IMR-90 (cell line): Measurements from ENCODE around the gene CDH26. TPM values are rescaled to one million over a fixed set of nuclear protein-coding genes. Genes with fewer than 3 reads are reported as not detected.

ENCODE experiments used
- ATAC-seq: fragments of 200-7000 bp; cut with Tn5 transposase; 2 replicates; pipeline ENCODE4 v1.9.1; 2020; ENCODE audit warnings: low read depth, mild to moderate bottlenecking, moderate library complexity
- BruUV-seq: library from RNA; stranded (reverse); fragments of 400-500 nt; replicated peaks from 2 replicates; lab custom pipeline; 2021; lab: Mats Ljungman, UMichigan
- CTCF ChIA-PET: fragments of 300-600 bp; formaldehyde crosslinking; extraction: SDS; loops from one replicate; lab custom pipeline; 2021; ENCODE audit warnings: antibody characterized with exemption; lab: Yijun Ruan, JAX
- POLR2A ChIA-PET: fragments of 300-600 bp; sonication (Branson Sonifier 250); formaldehyde crosslinking; loops from one replicate; lab custom pipeline; 2022; ENCODE audit warnings: antibody characterized with exemption; ENCODE audit not compliant: unreplicated experiment; lab: Charles Lee
- DNase-seq: peaks from one replicate; pipeline ENCODE4 v3.0.0; 2013
- H2AFZ ChIP-seq: replicated peaks from 2 replicates; pipeline ENCODE3; 2013; ENCODE audit warnings: low read length, mild to moderate bottlenecking; ENCODE audit not compliant: poor library complexity
- H2AK5ac ChIP-seq: 2 replicates; pipeline ENCODE4 v1.6.1; 2013; ENCODE audit warnings: low read depth, low read length, inconsistent platforms
- H2AK9ac ChIP-seq: replicated peaks from 2 replicates; pipeline ENCODE3; 2013; ENCODE audit warnings: mild to moderate bottlenecking, low read depth, low read length, moderate library complexity; ENCODE audit not compliant: poor library complexity
- H2BK120ac ChIP-seq: 2 replicates; pipeline ENCODE4 v1.6.1; 2013; ENCODE audit warnings: low read depth, low read length, inconsistent platforms
- H2BK15ac ChIP-seq: 3 replicates; pipeline ENCODE4 v1.6.1; 2013; ENCODE audit warnings: low read depth, low read length, inconsistent platforms
- H2BK20ac ChIP-seq: 2 replicates; pipeline ENCODE4 v1.6.1; 2013; ENCODE audit warnings: low read depth, mild to moderate bottlenecking, inconsistent platforms, low read length, moderate library complexity
- H2BK5ac ChIP-seq: 2 replicates; pipeline ENCODE4 v1.6.1; 2013; ENCODE audit warnings: mild to moderate bottlenecking, low read depth, low read length, inconsistent platforms; ENCODE audit not compliant: poor library complexity, severe bottlenecking
- H3K14ac ChIP-seq: replicated peaks from 2 replicates; pipeline ENCODE4 v1.6.1; 2013; ENCODE audit warnings: low read depth, low read length, inconsistent platforms
- H3K18ac ChIP-seq: 2 replicates; pipeline ENCODE4 v1.6.1; 2013; ENCODE audit warnings: low read depth, low read length, control low read depth
- H3K23ac ChIP-seq: 2 replicates; pipeline ENCODE4 v1.6.1; 2013; ENCODE audit warnings: low read depth, low read length, inconsistent platforms
- H3K27ac ChIP-seq: 2 replicates; pipeline ENCODE4 v1.5.1; 2013; ENCODE audit warnings: mild to moderate bottlenecking, control low read depth, low read length; ENCODE audit not compliant: insufficient read depth
- H3K27me3 ChIP-seq: 2 replicates; pipeline ENCODE4 v1.6.1; 2013; ENCODE audit warnings: low read length; ENCODE audit not compliant: control insufficient read depth, insufficient read depth
- H3K36me3 ChIP-seq: 2 replicates; pipeline ENCODE4 v1.6.1; 2013; ENCODE audit warnings: low read length, mixed read lengths; ENCODE audit not compliant: control insufficient read depth, insufficient read depth
- H3K4ac ChIP-seq: 2 replicates; pipeline ENCODE4 v1.6.1; 2013; ENCODE audit warnings: low read depth, low read length, inconsistent platforms
- H3K4me1 ChIP-seq: 2 replicates; pipeline ENCODE4 v1.6.1; 2013; ENCODE audit warnings: low read length, mixed read lengths; ENCODE audit not compliant: control insufficient read depth, insufficient read depth
- H3K4me2 ChIP-seq: 2 replicates; pipeline ENCODE4 v1.6.1; 2013; ENCODE audit warnings: low read depth, mild to moderate bottlenecking, control low read depth, low read length, moderate library complexity
- H3K4me3 ChIP-seq: 2 replicates; pipeline ENCODE4 v1.5.1; 2013; ENCODE audit warnings: low read depth, mild to moderate bottlenecking, control low read depth, low read length, moderate library complexity; ENCODE audit not compliant: insufficient read depth
- H3K56ac ChIP-seq: 2 replicates; pipeline ENCODE4 v1.6.1; 2013; ENCODE audit warnings: low read length, inconsistent platforms; ENCODE audit not compliant: insufficient read depth; ENCODE audit errors: extremely low read depth
- H3K79me1 ChIP-seq, 2 experiments: 2 replicates each; pipeline ENCODE4 v1.6.1; 2013; ENCODE audit warnings: low read length in 2 of 2, inconsistent platforms in 1 of 2, low read depth in 1 of 2
- H3K9ac ChIP-seq: 2 replicates; pipeline ENCODE4 v1.6.1; 2013; ENCODE audit warnings: low read depth, low read length, control low read depth
- H3K9me1 ChIP-seq: 2 replicates; pipeline ENCODE4 v1.6.1; 2013; ENCODE audit warnings: low read length, inconsistent platforms; ENCODE audit not compliant: insufficient read depth
- H3K9me3 ChIP-seq: 2 replicates; pipeline ENCODE4 v1.6.1; 2013; ENCODE audit warnings: low read length; ENCODE audit not compliant: control insufficient read depth, insufficient read depth
- H4K20me1 ChIP-seq: 2 replicates; pipeline ENCODE4 v1.6.1; 2013; ENCODE audit warnings: low read length, inconsistent platforms; ENCODE audit not compliant: insufficient read depth
- H4K5ac ChIP-seq: 2 replicates; pipeline ENCODE4 v1.6.1; 2013; ENCODE audit warnings: mild to moderate bottlenecking, low read depth, low read length, control low read depth
- H4K8ac ChIP-seq, 2 experiments: 2 replicates each; pipeline ENCODE4 v1.6.1; 2013; ENCODE audit warnings: low read depth in 2 of 2, low read length in 2 of 2, control low read depth in 1 of 2, inconsistent platforms in 1 of 2
- H4K91ac ChIP-seq: 2 replicates; pipeline ENCODE4 v1.6.1; 2013; ENCODE audit warnings: low read depth, low read length, inconsistent platforms; ENCODE audit not compliant: insufficient read depth
- BHLHE40 ChIP-seq: fragments of 150-350 bp; IDR thresholded peaks from 2 replicates; pipeline ENCODE4 v1.6.1; 2016; ENCODE audit warnings: mild to moderate bottlenecking, low read depth, low read length
- CEBPB ChIP-seq: IDR thresholded peaks from 2 replicates; pipeline ENCODE4 v1.6.1; 2012; ENCODE audit warnings: low read depth, low read length, improper control_type of control experiment
- CHD1 ChIP-seq: IDR thresholded peaks from 2 replicates; pipeline ENCODE4 v1.6.1; 2012; ENCODE audit warnings: low read depth, low read length, improper control_type of control experiment
- CTCF ChIP-seq: conservative IDR thresholded peaks from 2 replicates; pipeline ENCODE4 v1.5.1; 2012; ENCODE audit warnings: mild to moderate bottlenecking, low read depth, low read length, improper control_type of control experiment
- ELK1 ChIP-seq: fragments of 150-350 bp; IDR thresholded peaks from 2 replicates; pipeline ENCODE4 v1.6.1; 2016; ENCODE audit warnings: low read depth, mild to moderate bottlenecking, low read length, moderate library complexity, borderline replicate concordance
- FOS ChIP-seq: fragments of 150-350 bp; IDR thresholded peaks from 2 replicates; pipeline ENCODE4 v1.6.1; 2016; ENCODE audit warnings: low read depth, low read length
- MAFK ChIP-seq: IDR thresholded peaks from 2 replicates; pipeline ENCODE4 v1.6.1; 2012; ENCODE audit warnings: low read depth, low read length, improper control_type of control experiment
- MXI1 ChIP-seq: IDR thresholded peaks from 2 replicates; pipeline ENCODE4 v1.6.1; 2012; ENCODE audit warnings: low read depth, mild to moderate bottlenecking, low read length, moderate library complexity, borderline replicate concordance
- NFE2L2 ChIP-seq: fragments of 150-350 bp; IDR thresholded peaks from 2 replicates; pipeline ENCODE4 v1.6.1; 2016; ENCODE audit warnings: low read depth, mild to moderate bottlenecking, low read length
- POLR2A ChIP-seq: IDR thresholded peaks from 2 replicates; pipeline ENCODE4 v1.6.1; 2012; ENCODE audit warnings: mild to moderate bottlenecking, low read depth, low read length
- RAD21 ChIP-seq: IDR thresholded peaks from 2 replicates; pipeline ENCODE4 v1.6.1; 2012; ENCODE audit warnings: low read length, improper control_type of control experiment
- RCOR1 ChIP-seq: IDR thresholded peaks from 2 replicates; pipeline ENCODE4 v1.6.1; 2012; ENCODE audit warnings: mild to moderate bottlenecking, low read length, improper control_type of control experiment; ENCODE audit not compliant: insufficient replicate concordance
- RFX5 ChIP-seq: IDR thresholded peaks from 2 replicates; pipeline ENCODE4 v1.8.0; 2012; ENCODE audit warnings: low read depth, mild to moderate bottlenecking, low read length, moderate library complexity
- SMC3 ChIP-seq: fragments of 150-350 bp; IDR thresholded peaks from 2 replicates; pipeline ENCODE4 v1.6.1; 2016; ENCODE audit warnings: low read depth, mild to moderate bottlenecking, antibody characterized with exemption, low read length, moderate library complexity
- WGBS, 2 experiments: methylation state at CpG; one replicate each; pipeline versions ENCODE4 v1.1.5 to v1.1.7; 2013; ENCODE audit warnings: missing lambda C conversion rate in 2 of 2; ENCODE audit not compliant: insufficient read length in 1 of 2; ENCODE audit errors: extremely low coverage in 2 of 2; 5-methylcytosine and 5-hydroxymethylcytosine counted together
- dilution Hi-C: fragments of 300-500 bp; cut with HindIII; formaldehyde crosslinking; loops from one replicate; pipeline ENCODE4 v1.14.3; 2018; ENCODE audit warnings: low sequenced_read_pairs; ENCODE audit not compliant: unreplicated experiment
- in situ Hi-C: fragments of 300-500 bp; cut with MboI; formaldehyde crosslinking; loops from 3 replicates; pipeline ENCODE4 v1.14.3; 2019; ENCODE audit warnings: low sequenced_read_pairs, inconsistent platforms, mixed read lengths
- intact Hi-C: fragments of 100-400 bp; cut with micrococcal nuclease; formaldehyde crosslinking; loops from 2 replicates; pipeline ENCODE4 v1.10.0; 2022
- polyA plus RNA-seq, 3 experiments: library from polyadenylated mRNA; depleted of rRNA; stranded (reverse); fragments of >200 nt; gene quantifications; 2 replicates each; pipeline ENCODE4 v1.2.3, GENCODE V29; 2012; ENCODE audit warnings: low replicate concordance in 1 of 3
- total RNA-seq: library from RNA; depleted of rRNA; stranded (reverse); fragments of >200 nt; gene quantifications from 2 replicates; pipeline ENCODE4 v1.2.3, GENCODE V29; 2012

CDH26 gene
- total and polyA plus RNA-seq, 2 of the 4 experiments (the other 2 are of a cell fraction), result not detected

- TF ChIP-seq RAD21, result no peak
Observed at GRCh38 chr20:60053125-60053817, 95.0 kb downstream of the CDH26 start (continued).

DNA sequence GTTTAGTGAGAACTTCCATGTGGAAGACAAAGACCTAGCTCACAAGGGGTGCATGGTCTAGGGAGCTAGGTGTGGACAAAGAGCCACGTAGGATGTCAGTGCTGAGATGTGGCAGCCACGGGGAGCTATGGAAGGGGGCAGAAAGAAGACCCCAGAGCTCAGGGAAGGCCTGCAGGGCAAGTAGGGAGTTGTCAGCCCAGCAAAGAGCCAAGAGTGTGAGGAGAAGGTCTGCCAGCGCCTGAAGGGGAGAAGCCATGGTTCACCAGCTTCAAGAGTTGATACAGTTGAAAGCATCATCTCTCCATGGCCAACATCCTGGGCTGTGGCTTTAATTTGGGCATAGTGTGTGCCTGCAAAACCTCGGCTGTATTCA, 95.6 kb downstream of the CDH26 start:
- intact Hi-C loops (loop anchor here (10.0 kb wide), 2 partner anchors 1061 to 1201 kb away; partner anchors contain the start of gene CDH4), in situ Hi-C loops (loop anchor here (25.0 kb wide), 2 partner anchors 1183 to 1833 kb away; no protein-coding TSS in a partner anchor), dilution Hi-C loops (no loop called here)
- Histone ChIP-seq H4K91ac (no peak overlapping the region), H3K4ac (no peak overlapping the region; the same call in 1 of the 2 replicates), H3K27ac (no peak overlapping the region), H2AK5ac (no peak overlapping the region), H3K4me2 (no peak overlapping the region), H3K27me3 (peaks cover 9% of the 10 kb centered on the region), H2BK5ac (no peak overlapping the region), H3K9me1 (peaks cover 4% of the 10 kb centered on the region; the same call in 1 of the 2 replicates), H3K9ac (no peak overlapping the region), H2BK15ac (no peak overlapping the region), H2BK120ac (peak overlapping the region; percentile 15; the same call in 1 of the 2 replicates), H4K8ac (no peak overlapping the region), H4K5ac (no peak overlapping the region), H2AFZ (peak overlapping the region; percentile 34), H3K4me3 (no peak overlapping the region), H3K4me1 (peaks cover 12% of the 10 kb centered on the region), H3K14ac (no peak overlapping the region), H4K20me1 (no peaks in the 10 kb centered on the region), H3K36me3 (no peaks in the 10 kb centered on the region), H3K56ac (no peak overlapping the region), H3K79me1 (no peaks in the 10 kb centered on the region), H2BK20ac (no peak overlapping the region), H3K23ac (no peak overlapping the region), H2AK9ac (no peak overlapping the region), H3K18ac (no peak overlapping the region), H3K9me3 (no peaks in the 10 kb centered on the region)
- no TSS peak for BruUV-seq
- no peak for ATAC-seq
- ChIA-PET CTCF (no interaction called here), POLR2A (no interaction called here)
- 60% methylated on average over 1 of the region's 4 CpGs; no CpG with 5 or more reads in 1 of the 2 experiments for WGBS, 2 experiments
- no peak for DNase-seq
- TF ChIP-seq CEBPB, result no peak
- TF ChIP-seq CTCF, result no peak
- TF ChIP-seq RAD21, result no peak
- no peak for TF ChIP-seq RFX5
- TF ChIP-seq ELK1, result no peak
- no peak for TF ChIP-seq FOS
- TF ChIP-seq CHD1, result no peak
- no peak for TF ChIP-seq BHLHE40
- no peak for TF ChIP-seq SMC3
- no peak for TF ChIP-seq MXI1
- no peak for TF ChIP-seq MAFK
- TF ChIP-seq RCOR1, result no peak
- no peak for TF ChIP-seq POLR2A
- no peak for TF ChIP-seq NFE2L2
